Panc1 (cell line): ENCODE results near the gene AGRN. TPM values are rescaled to one million over a fixed set of nuclear protein-coding genes. Genes with fewer than 3 reads are reported as not detected.

Experiments used
- ATAC-seq: fragments of 200-7000 bp; cut with Tn5 transposase; 2 replicates; pipeline ENCODE4 v1.9.1; 2020; ENCODE audit warnings: mild to moderate bottlenecking, moderate library complexity
- BruUV-seq: library from RNA; stranded (reverse); fragments of 400-500 nt; replicated peaks from 2 replicates; lab custom pipeline; 2021; lab: Mats Ljungman, UMichigan
- CTCF ChIA-PET: fragments of 300-600 bp; sonication (Branson Sonifier 250); formaldehyde crosslinking; loops from one replicate; lab custom pipeline; 2022; ENCODE audit warnings: antibody characterized with exemption; lab: Charles Lee
- POLR2A ChIA-PET: fragments of 300-600 bp; sonication (Branson Sonifier 250); formaldehyde crosslinking; loops from one replicate; lab custom pipeline; 2022; ENCODE audit warnings: antibody characterized with exemption; lab: Charles Lee
- DNase-seq: peaks from one replicate; pipeline ENCODE4 v3.0.0-alpha.2; 2010; ENCODE audit warnings: low read depth, low spot score
- H3K27ac ChIP-seq: 2 replicates; pipeline ENCODE4 v1.5.1; 2011; ENCODE audit warnings: mild to moderate bottlenecking, low read length, inconsistent platforms
- H3K27me3 ChIP-seq: fragments of 200-500 bp; sonication (Bioruptor generic); 2 replicates; pipeline ENCODE4 v1.6.0; 2014; ENCODE audit warnings: low read length, inconsistent platforms; ENCODE audit not compliant: control insufficient read depth, insufficient read depth
- H3K36me3 ChIP-seq: fragments of 200-500 bp; sonication (Bioruptor generic); 2 replicates; pipeline ENCODE4 v1.5.1; 2014; ENCODE audit warnings: inconsistent platforms, mild to moderate bottlenecking, low read length, moderate library complexity; ENCODE audit not compliant: control insufficient read depth, insufficient read depth
- H3K4me1 ChIP-seq: 2 replicates; pipeline ENCODE4 v1.5.1; 2011; ENCODE audit warnings: inconsistent platforms, mild to moderate bottlenecking, low read length, moderate library complexity; ENCODE audit not compliant: control insufficient read depth, insufficient read depth
- H3K4me3 ChIP-seq, 2 experiments: 2 replicates each; pipeline ENCODE4 v1.5.1; 2011 to 2012; ENCODE audit warnings: low read depth in 2 of 2, low read length in 2 of 2, mild to moderate bottlenecking in 2 of 2, inconsistent platforms in 1 of 2, moderate library complexity in 1 of 2
- H3K9me3 ChIP-seq: fragments of 200-500 bp; sonication (Bioruptor generic); 2 replicates; pipeline ENCODE4 v1.5.1; 2014; ENCODE audit warnings: low read depth, mild to moderate bottlenecking, inconsistent platforms, low read length, moderate library complexity; ENCODE audit not compliant: control insufficient read depth, insufficient read depth
- CTCF ChIP-seq: fragments of 450-650 bp; IDR thresholded peaks from 2 replicates; pipeline ENCODE4 v1.5.1; 2017; ENCODE audit warnings: mild to moderate bottlenecking
- POLR2AphosphoS5 ChIP-seq: IDR thresholded peaks from 2 replicates; pipeline ENCODE4 v1.6.1; 2012; ENCODE audit warnings: mild to moderate bottlenecking, low read depth, low read length, moderate library complexity
- REST ChIP-seq, 2 experiments: IDR thresholded peaks; 2 replicates each; pipeline ENCODE4 v1.6.1; 2011 to 2012; ENCODE audit warnings: low read depth in 2 of 2, control low read depth in 1 of 2, low read length in 1 of 2, mild to moderate bottlenecking in 1 of 2, moderate library complexity in 1 of 2; ENCODE audit not compliant: insufficient read depth in 1 of 2
- SIN3A ChIP-seq: IDR thresholded peaks from 2 replicates; pipeline ENCODE4 v1.6.1; 2012; ENCODE audit warnings: low read depth, mild to moderate bottlenecking, low read length, moderate library complexity, borderline replicate concordance; ENCODE audit not compliant: insufficient read depth
- TCF7L2 ChIP-seq: IDR thresholded peaks from 2 replicates; pipeline ENCODE4 v1.6.1; 2011; ENCODE audit warnings: mild to moderate bottlenecking, low read depth, low read length, inconsistent platforms
- in situ Hi-C: cut with HindIII; loops from 2 replicates; pipeline ENCODE4 v1.10.0; 2016; ENCODE audit warnings: low sequenced_read_pairs, low pct_unique_long_range_greater_than_20kb
- intact Hi-C: fragments of 100-400 bp; cut with micrococcal nuclease; formaldehyde crosslinking; loops from one replicate; pipeline ENCODE4 v1.10.0; 2022; ENCODE audit not compliant: unreplicated experiment
- total RNA-seq: library from RNA; stranded (reverse); gene quantifications from one replicate; pipeline ENCODE4 v1.2.1, GENCODE V29; 2021; ENCODE audit not compliant: unreplicated experiment

The AGRN gene
- total RNA-seq, 1 experiment from 2014 or later, result 153 TPM

GRCh38 chr1:1034439-1034781 is 14.5 kb downstream of the AGRN start:
- Histone ChIP-seq H3K27me3 (no peaks in the 10 kb centered on the region), H3K27ac (no peak overlapping the region), H3K4me3 (no peak overlapping the region), H3K36me3 (no peaks in the 10 kb centered on the region), H3K4me1 (0 out of 2 replicates have a peak, but pooled peaks cover 2% of the 10 kb centered on the region), H3K9me3 (no peaks in the 10 kb centered on the region)
- TF ChIP-seq CTCF, result no peak; the same call in 1 of the 2 replicates
- ATAC-seq (no peak), DNase-seq (no peak)
- CTCF ChIA-PET, result no interaction called here
- no TSS peak for BruUV-seq
- intact Hi-C loops (no loop called here), in situ Hi-C loops (no loop called here)
- POLR2A ChIA-PET, result no interaction called here

GRCh38 chr1:1035291-1035943 is 15.5 kb downstream of the AGRN start:
- H3K4me1 ChIP-seq, result peaks cover 8% of the 10 kb centered on the region; the same call in 1 of the 2 replicates
- in situ Hi-C loops (no loop called here), intact Hi-C loops (no loop called here)
- H3K36me3 ChIP-seq, result no peaks in the 10 kb centered on the region
- H3K27ac ChIP-seq, result no peak overlapping the region
- ChIA-PET POLR2A (no interaction called here), CTCF (no interaction called here)
- TF ChIP-seq REST (IDR thresholded peaks at IDR 0.05; ENCODE audit: insufficient read depth in 1 of 2, low read depth in 2 of 2, low read length in 1 of 2) (no peak), POLR2AphosphoS5 (no peak), TCF7L2 (no peak), SIN3A (no peak), CTCF (no peak)
- DNase-seq (no peak), ATAC-seq (no peak)
- H3K27me3 ChIP-seq, result no peaks in the 10 kb centered on the region
- BruUV-seq, result no TSS peak
- no peak overlapping the region for H3K4me3 ChIP-seq
- H3K9me3 ChIP-seq, result no peaks in the 10 kb centered on the region
